Activated naive CD4-positive, alpha-beta T cell treated with anti-CD3 and anti-CD28 coated beads, Interleukin-2, amount 10 ng/mL, durations not matched to agents 5 hours and 36 hours (primary cell): ENCODE measurements around the gene ID2. TPM values are rescaled to one million over a fixed set of nuclear protein-coding genes. Genes with fewer than 3 reads are reported as not detected.

Experiments
- total RNA-seq, 2 experiments: library from RNA; stranded (reverse); gene quantifications; one replicate each; pipeline ENCODE4 v1.2.3, GENCODE V29; 2021

Gene ID2
- total RNA-seq: 100 to 1,000 TPM in 1 of 2 experiments, 10 to 100 TPM in 1; 97.1 to 102 TPM

GRCh38 chr2:8681786-8682692, at the start of gene ID2:
Gene ID2, plus strand, starts transcription at chr2:8682056. Its CDS starts 110 bp downstream, at chr2:8682166.

Other genes with a start within 250 kb of the ID2 start
- gene KIDINS220, start 155.6 kb downstream of the ID2 start, total RNA-seq: 10 to 100 TPM; 36.0 to 36.5 TPM